ENCODE results near the gene ZNF408.
"Not testable (repeated sequence)": the region's sequence is repeated elsewhere in the genome, so short reads cannot be mapped to it uniquely, and the experiment has no call there.

The ZNF408 gene

GRCh38 chr11:46698597-46698996, 2.2 kb upstream of the ZNF408 start:
- no peak for DNase-seq

GRCh38 chr11:46701078-46701654, 335 bp downstream of the ZNF408 start:
- no peak for DNase-seq

GRCh38 chr11:46705070-46705688, 4.3 kb downstream of the ZNF408 start:
- DNase-seq, result no peak

- no peak for DNase-seq
These were observed 6.1 kb downstream of the ZNF408 start for GRCh38 chr11:46706886-46707285.

- DNase-seq, result not testable (repeated sequence)
These were observed 8.5 kb downstream of the ZNF408 start for GRCh38 chr11:46709351-46709750.

GRCh38 chr11:46710821-46711269, 10.0 kb downstream of the ZNF408 start:
- no peak for DNase-seq

GRCh38 chr11:46711303-46711702, 10.5 kb downstream of the ZNF408 start:
- no peak for DNase-seq

- no peak for DNase-seq
These were observed 12.2 kb downstream of the ZNF408 start for GRCh38 chr11:46712874-46713576.

GRCh38 chr11:46717825-46718154, 17.0 kb downstream of the ZNF408 start:
- DNase-seq, result not testable (repeated sequence)

DNA sequence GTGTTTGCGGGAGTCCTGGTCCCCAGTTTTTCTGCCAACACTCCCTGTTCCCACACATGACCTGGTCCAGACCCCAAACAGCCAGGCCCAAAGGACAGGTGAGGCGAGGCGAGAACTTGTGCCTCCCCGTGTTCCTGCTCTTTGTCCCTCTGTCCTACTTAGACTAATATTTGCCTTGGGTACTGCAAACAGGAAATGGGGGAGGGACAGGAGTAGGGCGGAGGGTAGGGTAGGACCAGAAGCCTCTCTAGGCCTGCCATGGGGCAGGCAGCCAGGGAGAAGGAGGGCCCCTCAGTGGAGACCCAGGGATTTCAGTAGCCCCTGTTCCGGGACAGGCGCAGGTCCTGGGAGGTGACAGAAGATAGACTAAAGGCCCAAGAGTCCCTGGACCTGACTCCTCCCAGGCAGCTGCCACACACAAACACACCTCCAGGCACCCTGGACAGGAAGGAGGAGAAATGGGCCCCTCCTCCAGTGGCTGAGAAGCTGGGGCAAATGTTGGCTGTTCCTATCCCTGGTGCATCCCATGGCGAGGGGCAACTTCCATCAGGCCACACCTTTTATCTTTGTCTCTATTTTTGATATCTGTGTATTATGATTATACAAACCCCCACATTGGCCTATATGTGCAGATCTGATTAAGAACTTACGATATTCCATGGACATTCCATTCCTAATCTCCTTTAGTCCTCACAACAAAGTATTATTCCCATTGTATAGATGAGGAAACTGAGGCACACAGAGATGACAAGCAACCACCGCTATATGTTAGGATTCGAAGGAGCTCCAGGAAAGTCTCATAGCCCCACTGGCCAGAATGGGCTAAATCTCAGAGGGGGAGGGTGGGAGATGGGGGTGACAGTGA, 17.6 kb downstream of the ZNF408 start:
- DNase-seq, result no peak

- DNase-seq, result no peak
These were observed 18.3 kb downstream of the ZNF408 start, which contains the start of gene F2 for GRCh38 chr11:46719048-46719542. F2 (plus strand) TSS chr11:46719213; CDS start chr11:46719236, 23 bp downstream.

DNA sequence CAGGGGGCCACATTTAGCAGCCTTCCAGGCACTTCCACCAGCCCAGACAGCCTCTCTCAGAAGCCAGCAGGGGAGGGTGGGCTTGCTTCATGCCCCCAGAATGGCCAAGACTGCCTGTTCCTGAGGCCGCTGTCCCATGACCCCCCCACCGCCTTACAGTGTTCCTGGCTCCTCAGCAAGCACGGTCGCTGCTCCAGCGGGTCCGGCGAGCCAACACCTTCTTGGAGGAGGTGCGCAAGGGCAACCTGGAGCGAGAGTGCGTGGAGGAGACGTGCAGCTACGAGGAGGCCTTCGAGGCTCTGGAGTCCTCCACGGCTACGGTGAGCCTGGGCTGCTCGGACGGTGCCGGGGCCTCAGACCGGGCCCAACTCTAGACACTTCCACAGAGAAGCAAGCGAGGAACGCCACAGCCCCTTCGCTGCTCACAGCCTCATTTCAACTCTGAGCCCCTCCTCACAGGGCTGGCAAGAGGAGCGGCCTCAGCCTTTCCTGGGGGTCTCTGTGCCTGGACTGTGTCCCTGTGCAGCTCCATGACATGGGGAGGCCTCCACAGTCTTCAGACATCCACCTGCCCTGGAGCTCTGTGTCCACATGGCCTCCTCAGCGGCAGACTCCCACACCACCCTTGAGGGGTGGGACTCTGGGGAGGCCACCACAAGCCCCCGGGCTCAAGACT, 18.9 kb downstream of the ZNF408 start:
- DNase-seq, result no peak

GRCh38 chr11:46721286-46721685, 20.5 kb downstream of the ZNF408 start:
- DNase-seq, result no peak

DNA sequence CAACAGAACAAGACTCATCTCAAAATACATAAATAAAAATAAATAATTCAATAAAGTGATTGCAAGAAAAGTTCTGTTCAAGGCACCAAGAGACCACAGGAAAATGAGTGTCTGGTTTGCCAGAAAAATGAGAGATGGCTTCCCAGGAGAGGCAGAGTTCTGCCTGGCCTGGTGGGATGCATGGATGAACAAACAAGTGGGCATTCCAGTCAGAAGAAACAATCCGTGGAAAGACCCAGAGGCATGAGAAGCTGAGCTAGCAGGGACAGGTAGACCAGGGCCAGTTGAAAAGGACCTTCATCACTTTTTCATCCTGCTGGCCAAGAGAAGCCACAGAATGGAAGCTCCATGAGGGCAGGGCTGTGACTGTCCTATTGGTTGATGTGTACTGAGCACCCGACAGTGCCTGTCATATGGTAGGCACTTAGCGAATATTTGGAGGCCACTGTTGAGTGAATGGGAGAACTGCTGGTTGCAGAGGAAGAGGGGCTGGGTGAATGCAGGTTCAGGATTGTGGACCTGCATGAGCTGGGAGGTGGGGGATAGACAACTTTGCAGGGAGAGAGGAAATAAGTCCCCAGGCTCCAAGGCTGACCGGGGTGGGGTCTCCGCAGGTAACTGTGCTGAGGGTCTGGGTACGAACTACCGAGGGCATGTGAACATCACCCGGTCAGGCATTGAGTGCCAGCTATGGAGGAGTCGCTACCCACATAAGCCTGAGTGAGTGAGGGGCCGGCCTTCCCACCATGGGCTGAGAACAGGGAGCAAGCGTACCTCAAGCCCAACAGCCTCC, 21.9 kb downstream of the ZNF408 start:
- no peak for DNase-seq

- no peak for DNase-seq
These were observed 22.5 kb downstream of the ZNF408 start for GRCh38 chr11:46723359-46723680.

- DNase-seq, result no peak
These were observed 23.3 kb downstream of the ZNF408 start for GRCh38 chr11:46724088-46724487.

- no peak for DNase-seq
These were observed 24.7 kb downstream of the ZNF408 start for GRCh38 chr11:46725338-46726205.

GRCh38 chr11:46726206-46726862, 25.5 kb downstream of the ZNF408 start:
- no peak for DNase-seq

- DNase-seq, result no peak
These were observed 27.3 kb downstream of the ZNF408 start for GRCh38 chr11:46727952-46728658.

GRCh38 chr11:46728659-46729040, 27.8 kb downstream of the ZNF408 start:
- DNase-seq, result no peak

Data from cerebellar nuclear complex (tissue), 1 donor.